ENCODE measurements around the gene CDC123.
"Not testable (repeated sequence)": the region's sequence is repeated elsewhere in the genome, so short reads cannot be mapped to it uniquely, and the experiment has no call there.

Gene CDC123

GRCh38 chr10:12193193-12193592 is 2.8 kb upstream of the CDC123 start:
- DNase-seq, result no peak

- no peak for DNase-seq
Observed at GRCh38 chr10:12194752-12195271, 1.2 kb upstream of the CDC123 start.

GRCh38 chr10:12195281-12195602 is 746 bp upstream of the CDC123 start:
- no peak for DNase-seq

GRCh38 chr10:12196531-12197211 is 683 bp downstream of the CDC123 start:
- no peak for DNase-seq

- no peak for DNase-seq
Observed at GRCh38 chr10:12198156-12198555, 2.2 kb downstream of the CDC123 start.

- DNase-seq, result no peak
Observed at GRCh38 chr10:12200850-12201249, 4.9 kb downstream of the CDC123 start.

GRCh38 chr10:12201543-12201942 is 5.6 kb downstream of the CDC123 start:
- no peak for DNase-seq

- DNase-seq, result no peak
Observed at GRCh38 chr10:12202226-12202625, 6.2 kb downstream of the CDC123 start.

GRCh38 chr10:12205082-12205481 is 9.1 kb downstream of the CDC123 start:
- no peak for DNase-seq

GRCh38 chr10:12207114-12207513 is 11.1 kb downstream of the CDC123 start:
- no peak for DNase-seq

GRCh38 chr10:12208460-12208859 is 12.5 kb downstream of the CDC123 start:
- no peak for DNase-seq

GRCh38 chr10:12212454-12212853 is 16.5 kb downstream of the CDC123 start:
- no peak for DNase-seq

- DNase-seq, result no peak
Observed at GRCh38 chr10:12213621-12214020, 17.6 kb downstream of the CDC123 start.

- DNase-seq, result no peak
Observed at GRCh38 chr10:12214093-12214492, 18.1 kb downstream of the CDC123 start.

- DNase-seq, result no peak
Observed at GRCh38 chr10:12214763-12215218, 18.8 kb downstream of the CDC123 start.

- DNase-seq, result no peak
Observed at GRCh38 chr10:12218991-12219390, 23.0 kb downstream of the CDC123 start.

GRCh38 chr10:12221323-12222298 is 25.6 kb downstream of the CDC123 start:
- no peak for DNase-seq

GRCh38 chr10:12225444-12225843 is 29.5 kb downstream of the CDC123 start:
- DNase-seq, result no peak

- DNase-seq, result not testable (repeated sequence)
Observed at GRCh38 chr10:12226438-12226837, 30.4 kb downstream of the CDC123 start.

- no peak for DNase-seq
Observed at GRCh38 chr10:12228851-12229250, 32.9 kb downstream of the CDC123 start.

- DNase-seq, result not testable (repeated sequence)
Observed at GRCh38 chr10:12234687-12235086, 38.7 kb downstream of the CDC123 start.

- no peak for DNase-seq
Observed at GRCh38 chr10:12235116-12235694, 39.2 kb downstream of the CDC123 start.

GRCh38 chr10:12235796-12236195 is 39.8 kb downstream of the CDC123 start:
- DNase-seq, result no peak

Measured in GOT3 (cell line).